ENCODE data around the gene PRTN3. TPM values are rescaled to one million over a fixed set of nuclear protein-coding genes. Genes with fewer than 3 reads are reported as not detected.
"Not testable (repeated sequence)": the region's sequence is repeated elsewhere in the genome, so short reads cannot be mapped to it uniquely, and the experiment has no call there.

PRTN3 gene
- total RNA-seq, 4 donors from 2014 or later: not detected

DNA sequence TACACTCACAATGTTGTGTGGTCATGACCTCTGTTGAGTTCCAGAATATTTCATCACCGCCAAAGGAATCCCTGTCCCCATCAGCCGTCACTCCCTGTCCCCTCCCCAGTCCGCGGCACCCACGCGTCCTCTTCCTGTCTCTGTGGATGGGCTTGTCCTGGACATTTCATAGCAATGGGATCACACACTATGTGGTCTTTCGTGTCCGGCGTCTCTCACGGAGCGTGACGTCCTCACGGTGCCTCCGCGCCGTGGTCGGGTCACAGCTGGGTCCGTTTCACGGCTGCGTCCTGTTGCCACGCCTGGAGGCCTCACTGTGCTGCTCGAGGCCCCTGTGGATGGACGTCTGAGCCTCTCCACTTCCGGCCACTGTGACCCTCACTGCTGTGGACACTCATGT lies 6.6 kb upstream of the PRTN3 start:
- Histone ChIP-seq H3K27me3 (peaks cover 0 to 84% of the 10 kb centered on the region in 2 donors), H3K4me3 (no peak overlapping the region), H3K27ac (no peak overlapping the region), H3K36me3 (no peaks in the 10 kb centered on the region), H3K4me1 (no peaks in the 10 kb centered on the region), H3K9me3 (no peaks in the 10 kb centered on the region)
- no peak for DNase-seq (ENCODE audit: low spot score in 2 of 2)
- 41 to 57% methylated on average over 24 of the region's 24 CpGs for WGBS, 2 donors
- TF ChIP-seq EP300 (IDR thresholded peaks at IDR 0.05): no peak
- TF ChIP-seq POLR2A (IDR thresholded peaks at IDR 0.05): no peak
- TF ChIP-seq, protein P1, sequence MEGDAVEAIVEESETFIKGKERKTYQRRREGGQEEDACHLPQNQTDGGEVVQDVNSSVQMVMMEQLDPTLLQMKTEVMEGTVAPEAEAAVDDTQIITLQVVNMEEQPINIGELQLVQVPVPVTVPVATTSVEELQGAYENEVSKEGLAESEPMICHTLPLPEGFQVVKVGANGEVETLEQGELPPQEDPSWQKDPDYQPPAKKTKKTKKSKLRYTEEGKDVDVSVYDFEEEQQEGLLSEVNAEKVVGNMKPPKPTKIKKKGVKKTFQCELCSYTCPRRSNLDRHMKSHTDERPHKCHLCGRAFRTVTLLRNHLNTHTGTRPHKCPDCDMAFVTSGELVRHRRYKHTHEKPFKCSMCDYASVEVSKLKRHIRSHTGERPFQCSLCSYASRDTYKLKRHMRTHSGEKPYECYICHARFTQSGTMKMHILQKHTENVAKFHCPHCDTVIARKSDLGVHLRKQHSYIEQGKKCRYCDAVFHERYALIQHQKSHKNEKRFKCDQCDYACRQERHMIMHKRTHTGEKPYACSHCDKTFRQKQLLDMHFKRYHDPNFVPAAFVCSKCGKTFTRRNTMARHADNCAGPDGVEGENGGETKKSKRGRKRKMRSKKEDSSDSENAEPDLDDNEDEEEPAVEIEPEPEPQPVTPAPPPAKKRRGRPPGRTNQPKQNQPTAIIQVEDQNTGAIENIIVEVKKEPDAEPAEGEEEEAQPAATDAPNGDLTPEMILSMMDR (IDR thresholded peaks at IDR 0.05): no peak

DNA sequence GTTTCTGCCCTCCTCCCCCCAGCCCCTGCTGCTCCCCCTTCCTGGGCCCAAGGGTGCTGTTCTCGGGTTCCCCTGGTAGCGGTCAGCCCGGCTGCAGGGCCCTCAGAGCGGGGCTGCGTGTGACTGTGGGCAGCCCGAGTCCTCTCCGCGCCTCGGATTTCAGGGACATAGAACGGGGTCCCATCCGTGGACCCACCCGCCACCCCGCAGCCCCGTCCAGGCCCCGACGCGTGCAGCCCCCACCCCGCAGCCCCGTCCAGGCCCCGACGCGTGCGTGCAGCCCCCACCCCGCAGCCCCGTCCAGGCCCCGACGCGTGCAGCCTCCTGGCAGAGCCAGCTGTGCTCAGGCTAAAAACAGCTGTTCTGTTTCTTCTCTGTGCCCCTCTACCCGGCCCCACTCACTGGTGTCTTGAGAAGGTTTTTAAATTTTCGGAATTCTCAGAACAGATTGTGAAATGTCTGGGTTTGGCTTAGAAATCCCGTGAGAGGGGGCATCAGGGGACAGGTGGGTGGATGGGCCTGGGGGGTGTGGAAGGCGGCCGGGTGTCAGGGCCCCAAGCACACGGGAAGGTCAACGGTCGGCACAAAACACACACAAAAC lies 5.5 kb upstream of the PRTN3 start:
- WGBS, 2 donors: 47 to 53% methylated on average over 23 to 26 of the region's 36 CpGs
- Histone ChIP-seq H3K4me1 (no peaks in the 10 kb centered on the region), H3K27ac (no peak overlapping the region), H3K9me3 (no peaks in the 10 kb centered on the region), H3K36me3 (no peaks in the 10 kb centered on the region), H3K27me3 (peaks cover 0 to 77% of the 10 kb centered on the region in 2 donors), H3K4me3 (no peak overlapping the region)
- TF ChIP-seq EP300 (IDR thresholded peaks at IDR 0.05): no peak
- TF ChIP-seq, protein P1 (IDR thresholded peaks at IDR 0.05): no peak
- no peak for TF ChIP-seq POLR2A (IDR thresholded peaks at IDR 0.05)
- DNase-seq (ENCODE audit: low spot score in 2 of 2): no peak

DNA sequence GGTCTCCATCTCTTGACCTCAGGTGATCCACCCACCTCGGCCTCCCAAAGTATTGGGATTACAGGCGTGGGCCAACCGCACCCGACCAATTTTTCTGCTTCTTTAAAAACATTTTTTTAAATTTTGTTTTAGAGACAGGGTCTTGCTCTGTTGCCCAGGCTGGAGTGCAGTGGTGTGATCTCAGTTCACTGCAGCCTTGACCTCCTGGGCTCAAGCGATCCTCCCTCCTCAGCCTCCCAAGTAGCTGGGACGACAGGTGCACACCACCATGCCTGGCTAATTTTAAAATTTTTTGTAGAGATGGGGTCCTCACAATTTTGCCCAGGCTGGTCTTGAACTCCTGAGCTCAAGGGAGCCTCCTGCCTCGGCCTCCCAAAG lies 2.0 kb downstream of the PRTN3 start:
- Histone ChIP-seq H3K27me3 (peaks cover 4 to 76% of the 10 kb centered on the region in 2 donors), H3K4me1 (peaks cover 0 to 17% (median 9%) of the 10 kb centered on the region in 4 donors)
- WGBS, 2 donors: 79 to 84% methylated on average over 7 of the region's 7 CpGs
- not testable (repeated sequence) for H3K36me3 ChIP-seq; H3K27ac ChIP-seq; H3K9me3 ChIP-seq; DNase-seq (ENCODE audit: low spot score in 2 of 2); H3K4me3 ChIP-seq

DNA sequence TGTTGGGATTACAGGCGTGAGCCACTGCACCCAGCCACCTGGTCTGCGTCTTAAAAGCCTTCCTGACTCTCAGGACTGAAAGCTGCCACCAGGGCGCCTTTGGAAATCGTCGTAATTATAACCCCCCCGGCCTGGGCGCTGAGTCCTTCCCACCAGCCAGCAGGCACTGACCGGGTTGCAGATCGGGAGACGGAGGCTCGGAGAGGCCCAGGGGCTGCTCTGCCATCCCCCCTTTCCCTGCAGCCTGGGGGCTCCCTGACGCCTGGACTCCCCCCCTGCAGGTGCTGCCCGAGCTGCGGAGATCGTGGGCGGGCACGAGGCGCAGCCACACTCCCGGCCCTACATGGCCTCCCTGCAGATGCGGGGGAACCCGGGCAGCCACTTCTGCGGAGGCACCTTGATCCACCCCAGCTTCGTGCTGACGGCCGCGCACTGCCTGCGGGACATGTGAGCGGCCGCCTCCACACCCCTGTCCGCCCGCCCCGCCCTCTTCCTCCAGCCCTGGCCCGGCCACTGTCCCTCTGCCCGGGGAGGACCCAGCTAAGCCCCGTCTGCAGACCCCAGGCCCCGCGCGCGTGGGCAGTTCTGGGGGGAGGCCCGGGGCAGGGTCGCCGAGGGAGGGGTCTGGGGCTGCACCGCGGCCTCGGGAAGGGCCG lies 2.5 kb downstream of the PRTN3 start:
- no peak for DNase-seq (ENCODE audit: low spot score in 2 of 2)
- TF ChIP-seq, protein P1 (IDR thresholded peaks at IDR 0.05): peak in 1 of 5 experiments; percentile 14
- TF ChIP-seq EP300 (IDR thresholded peaks at IDR 0.05): no peak
- no peaks in the 10 kb centered on the region for H3K36me3 ChIP-seq
- H3K27ac ChIP-seq: no peak overlapping the region
- peak overlapping the region in 1 of 4 donors; percentile 31 for H3K4me3 ChIP-seq
- H3K27me3 ChIP-seq: peaks cover 4 to 77% of the 10 kb centered on the region in 2 donors
- H3K9me3 ChIP-seq: no peaks in the 10 kb centered on the region
- 4 to 19% methylated on average over 9 to 20 of the region's 46 CpGs for WGBS, 2 donors
- H3K4me1 ChIP-seq: peaks cover 0 to 22% (median 9%) of the 10 kb centered on the region in 4 donors

DNA sequence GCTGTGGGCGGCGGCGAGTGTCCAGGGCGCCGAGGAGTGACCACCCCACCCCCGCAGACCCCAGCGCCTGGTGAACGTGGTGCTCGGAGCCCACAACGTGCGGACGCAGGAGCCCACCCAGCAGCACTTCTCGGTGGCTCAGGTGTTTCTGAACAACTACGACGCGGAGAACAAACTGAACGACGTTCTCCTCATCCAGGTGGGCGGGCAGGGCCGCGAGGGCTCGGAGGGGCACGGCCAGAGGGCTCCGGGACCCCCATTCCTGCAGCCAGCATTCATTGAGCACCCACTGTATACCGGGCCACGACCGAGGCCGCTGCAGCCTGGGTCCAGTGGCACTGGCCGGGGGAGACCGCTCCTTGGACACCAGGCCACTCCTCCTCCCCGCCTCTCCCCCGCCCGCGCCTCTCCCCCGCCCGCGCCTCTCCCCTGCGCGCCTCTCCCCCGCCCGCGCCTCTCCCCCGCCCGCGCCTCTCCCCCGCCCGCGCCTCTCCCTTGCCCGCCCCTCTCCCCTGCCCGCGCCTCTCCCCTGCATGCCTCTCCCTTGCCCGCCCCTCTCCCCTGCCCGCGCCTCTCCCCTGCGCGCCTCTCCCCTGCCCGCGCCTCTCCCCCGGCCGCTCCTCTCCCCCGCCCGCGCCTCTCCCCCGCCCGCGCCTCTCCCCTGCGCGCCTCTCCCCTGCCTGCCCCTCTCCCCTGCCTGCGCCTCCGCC lies 3.2 kb downstream of the PRTN3 start:
- Histone ChIP-seq H3K4me3 (peak overlapping the region in 1 of 4 donors; percentile 31), H3K36me3 (no peaks in the 10 kb centered on the region), H3K9me3 (no peaks in the 10 kb centered on the region), H3K4me1 (peaks cover 0 to 27% (median 9%) of the 10 kb centered on the region in 4 donors), H3K27me3 (peaks cover 4 to 78% of the 10 kb centered on the region in 2 donors), H3K27ac (no peak overlapping the region)
- WGBS, 2 donors: 23 to 33% methylated on average over 30 to 32 of the region's 70 CpGs
- no peak for DNase-seq (ENCODE audit: low spot score in 2 of 2)
- TF ChIP-seq, protein P1 (IDR thresholded peaks at IDR 0.05): no peak
- TF ChIP-seq POLR2A (IDR thresholded peaks at IDR 0.05) (no peak), EP300 (IDR thresholded peaks at IDR 0.05) (no peak)

All from tibial nerve (tissue), 4 donors.